Measurements from ENCODE around the gene ABCC1. TPM values are rescaled to one million over a fixed set of nuclear protein-coding genes. Genes with fewer than 3 reads are reported as not detected.

Gene ABCC1
- polyA plus RNA-seq, 1 donor from 2014 or later = 3.0 TPM

- H4K20me1 ChIP-seq (ENCODE audit: insufficient read depth) = no peaks in the 10 kb centered on the region
- no peaks in the 10 kb centered on the region for H3K9me2 ChIP-seq (ENCODE audit: insufficient read depth, low read length)
- no peaks in the 10 kb centered on the region for H3K9me3 ChIP-seq (ENCODE audit: low read length)
- no peaks in the 10 kb centered on the region for H3K36me3 ChIP-seq (ENCODE audit: insufficient read depth, low read length)
- no peaks in the 10 kb centered on the region for H3K79me2 ChIP-seq (replicated peaks; ENCODE audit: insufficient read depth, low read length)
- H3K4me3 ChIP-seq (ENCODE audit: low read length) = no peak overlapping the region
- H3K27ac ChIP-seq (ENCODE audit: low read length) = no peak overlapping the region
- no peak overlapping the region for H3K9ac ChIP-seq (ENCODE audit: low read length)
- H3K27me3 ChIP-seq (ENCODE audit: insufficient read depth, low read depth, low read length) = no peaks in the 10 kb centered on the region
- H3F3A ChIP-seq (ENCODE audit: insufficient read depth, low read length, poor library complexity, severe bottlenecking) = no peaks in the 10 kb centered on the region
- TF ChIP-seq, protein P1, sequence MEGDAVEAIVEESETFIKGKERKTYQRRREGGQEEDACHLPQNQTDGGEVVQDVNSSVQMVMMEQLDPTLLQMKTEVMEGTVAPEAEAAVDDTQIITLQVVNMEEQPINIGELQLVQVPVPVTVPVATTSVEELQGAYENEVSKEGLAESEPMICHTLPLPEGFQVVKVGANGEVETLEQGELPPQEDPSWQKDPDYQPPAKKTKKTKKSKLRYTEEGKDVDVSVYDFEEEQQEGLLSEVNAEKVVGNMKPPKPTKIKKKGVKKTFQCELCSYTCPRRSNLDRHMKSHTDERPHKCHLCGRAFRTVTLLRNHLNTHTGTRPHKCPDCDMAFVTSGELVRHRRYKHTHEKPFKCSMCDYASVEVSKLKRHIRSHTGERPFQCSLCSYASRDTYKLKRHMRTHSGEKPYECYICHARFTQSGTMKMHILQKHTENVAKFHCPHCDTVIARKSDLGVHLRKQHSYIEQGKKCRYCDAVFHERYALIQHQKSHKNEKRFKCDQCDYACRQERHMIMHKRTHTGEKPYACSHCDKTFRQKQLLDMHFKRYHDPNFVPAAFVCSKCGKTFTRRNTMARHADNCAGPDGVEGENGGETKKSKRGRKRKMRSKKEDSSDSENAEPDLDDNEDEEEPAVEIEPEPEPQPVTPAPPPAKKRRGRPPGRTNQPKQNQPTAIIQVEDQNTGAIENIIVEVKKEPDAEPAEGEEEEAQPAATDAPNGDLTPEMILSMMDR (IDR thresholded peaks at IDR 0.05; ENCODE audit: poor library complexity, severe bottlenecking) = no peak
- TF ChIP-seq EP300 (conservative IDR thresholded peaks at IDR 0.05; ENCODE audit: poor library complexity, severe bottlenecking) (no peak), MXI1 (conservative IDR thresholded peaks at IDR 0.05; ENCODE audit: poor library complexity, severe bottlenecking) (no peak), REST (IDR thresholded peaks at IDR 0.05; ENCODE audit: borderline replicate concordance) (no peak), POLR2AphosphoS5 (IDR thresholded peaks at IDR 0.05) (no peak), SMC3 (conservative IDR thresholded peaks at IDR 0.05; ENCODE audit: poor library complexity) (no peak), TAF1 (IDR thresholded peaks at IDR 0.05; ENCODE audit: low read depth) (no peak), EZH2 (IDR thresholded peaks at IDR 0.05; ENCODE audit: borderline replicate concordance, insufficient read depth, low read length, poor library complexity, severe bottlenecking) (no peak), RAD21 (conservative IDR thresholded peaks at IDR 0.05) (no peak)
- no peak overlapping the region for H2AFZ ChIP-seq (ENCODE audit: low read depth, low read length)
- H3K4me2 ChIP-seq (ENCODE audit: low read length) = no peak overlapping the region
Observed at GRCh38 chr16:16100631-16101030, 151.2 kb downstream of the ABCC1 start.

DNA sequence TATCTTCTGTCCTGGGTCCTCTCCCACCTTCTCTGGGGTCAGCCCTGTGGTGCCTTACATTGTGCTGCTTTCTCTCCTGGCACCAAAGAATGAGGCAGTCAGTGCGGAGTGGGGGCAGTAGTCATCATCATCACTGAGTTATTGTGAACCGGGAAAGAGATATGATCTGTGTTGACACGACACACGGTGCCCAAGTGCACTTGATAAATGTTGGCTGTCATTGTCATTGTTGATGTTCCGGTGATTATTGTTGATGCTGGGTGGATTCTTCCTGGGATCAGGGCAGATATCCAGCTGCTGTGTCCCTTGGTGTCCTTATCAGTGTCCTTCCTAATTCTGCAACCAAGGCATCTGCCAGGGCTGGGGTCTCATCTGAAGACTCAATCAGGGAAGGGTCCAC lies 152.2 kb downstream of the ABCC1 start:
- TF ChIP-seq EP300 (conservative IDR thresholded peaks at IDR 0.05; ENCODE audit: poor library complexity, severe bottlenecking) = no peak
- TF ChIP-seq, protein P1 (IDR thresholded peaks at IDR 0.05; ENCODE audit: poor library complexity, severe bottlenecking) = no peak
- TF ChIP-seq REST (IDR thresholded peaks at IDR 0.05; ENCODE audit: borderline replicate concordance) = no peak
- no peak for TF ChIP-seq RAD21 (conservative IDR thresholded peaks at IDR 0.05)
- TF ChIP-seq POLR2AphosphoS5 (IDR thresholded peaks at IDR 0.05) = no peak
- TF ChIP-seq EZH2 (IDR thresholded peaks at IDR 0.05; ENCODE audit: borderline replicate concordance, insufficient read depth, low read length, poor library complexity, severe bottlenecking) = no peak
- TF ChIP-seq MXI1 (conservative IDR thresholded peaks at IDR 0.05; ENCODE audit: poor library complexity, severe bottlenecking) = no peak
- TF ChIP-seq SMC3 (conservative IDR thresholded peaks at IDR 0.05; ENCODE audit: poor library complexity) = no peak
- TF ChIP-seq TAF1 (IDR thresholded peaks at IDR 0.05; ENCODE audit: low read depth) = no peak

More for the DNA sequence above, 152.2 kb downstream of the ABCC1 start:
- H3K27me3 ChIP-seq (ENCODE audit: insufficient read depth, low read depth, low read length) = no peaks in the 10 kb centered on the region
- no peaks in the 10 kb centered on the region for H3K9me3 ChIP-seq (ENCODE audit: low read length)
- no peaks in the 10 kb centered on the region for H3F3A ChIP-seq (ENCODE audit: insufficient read depth, low read length, poor library complexity, severe bottlenecking)
- no peaks in the 10 kb centered on the region for H3K36me3 ChIP-seq (ENCODE audit: insufficient read depth, low read length)
- no peaks in the 10 kb centered on the region for H4K20me1 ChIP-seq (ENCODE audit: insufficient read depth)
- H3K4me2 ChIP-seq (ENCODE audit: low read length) = no peak overlapping the region
- H3K9me2 ChIP-seq (ENCODE audit: insufficient read depth, low read length) = no peaks in the 10 kb centered on the region
- H3K9ac ChIP-seq (ENCODE audit: low read length) = no peak overlapping the region
- no peak overlapping the region for H3K4me3 ChIP-seq (ENCODE audit: low read length)
- no peak overlapping the region for H2AFZ ChIP-seq (ENCODE audit: low read depth, low read length)
- no peak overlapping the region for H3K27ac ChIP-seq (ENCODE audit: low read length)
- H3K79me2 ChIP-seq (replicated peaks; ENCODE audit: insufficient read depth, low read length) = no peaks in the 10 kb centered on the region
